Right lobe of liver (tissue), 6 donors: Measurements from ENCODE around the gene MAIP1. TPM values are rescaled to one million over a fixed set of nuclear protein-coding genes. Genes with fewer than 3 reads are reported as not detected.
"Not testable (repeated sequence)": the region's sequence is repeated elsewhere in the genome, so short reads cannot be mapped to it uniquely, and the experiment has no call there.

ENCODE experiments used
- ATAC-seq, 4 donors: fragments of 200-7000 bp; cut with Tn5 transposase; one replicate each; pipeline ENCODE4 v1.9.1; 2020; ENCODE audit warnings: mild to moderate bottlenecking in 4 of 4, moderate library complexity in 4 of 4
- DNase-seq, 3 donors: peaks; one replicate each; pipeline ENCODE4 v3.0.0-alpha.2; 2020
- H3K27ac ChIP-seq, 3 donors: fragments of 200-600 bp; one replicate each; pipeline ENCODE4 v1.8.0; 2022
- H3K27me3 ChIP-seq, 2 donors: fragments of 200-600 bp; one replicate each; pipeline ENCODE4 v1.8.0; 2022
- H3K36me3 ChIP-seq, 4 donors: fragments of 200-600 bp; sonication (generic) in 1 of 4; one replicate each; pipeline versions ENCODE4 v1.5.1 to v1.8.0; 2017 to 2022; ENCODE audit warnings: control low read depth in 1 of 4
- H3K4me1 ChIP-seq, 4 donors: fragments of 200-600 bp; sonication (generic) in 1 of 4; one replicate each; pipeline versions ENCODE4 v1.5.1 to v1.8.0; 2017 to 2022; ENCODE audit warnings: control low read depth in 1 of 4
- H3K4me3 ChIP-seq, 3 donors: fragments of 200-600 bp; one replicate each; pipeline ENCODE4 v1.8.0; 2022
- H3K9me3 ChIP-seq, 4 donors: fragments of 200-600 bp; sonication (generic) in 1 of 4; one replicate each; pipeline versions ENCODE4 v1.5.1 to v1.8.0; 2017 to 2022; ENCODE audit warnings: control low read depth in 1 of 4
- POLR2A ChIP-seq: fragments of 450-650 bp; IDR thresholded peaks from one replicate; pipeline ENCODE4 v1.6.1; 2017; ENCODE audit warnings: antibody characterized with exemption, mild to moderate bottlenecking
- WGBS: methylation state at CpG from one replicate; pipeline ENCODE4 v1.1.6; 2018; ENCODE audit warnings: low coverage, low lambda C conversion rate; ENCODE audit not compliant: insufficient coverage; ENCODE audit errors: missing lambda C conversion rate; 5-methylcytosine and 5-hydroxymethylcytosine counted together
- intact Hi-C, 2 donors: fragments of 100-400 bp; cut with DNase I; formaldehyde crosslinking; loops; one replicate each; pipeline versions ENCODE4 v1.11.2 to v1.14.1; 2022
- total RNA-seq, 6 experiments: library from RNA; depleted of rRNA in 2 of 6; stranded (reverse); fragments of >200 nt in 2 of 6; fragmentation: NEBNext Ultra II Directional in 3 of 6; extraction: Animal tissue kit (Norgen Biotek cat#: 25700) in 3 of 6; gene quantifications; one replicate each; pipeline versions ENCODE4 v1.1.0 to v1.2.4, GENCODE V29; 2016 to 2023
- TF ChIP-seq, protein P1 (sequence below), 4 donors: fragments of 200-600 bp in 3 of 4; fragments of 450-650 bp in 1 of 4; IDR thresholded peaks; one replicate each; pipeline versions ENCODE4 v1.5.1 to v1.8.0; 2016 to 2022; ENCODE audit warnings: antibody characterized with exemption in 4 of 4, mild to moderate bottlenecking in 2 of 4
- donor health status: DM: no; HTN: yes; CAD: no.
- donor health status: DM: no; HTN: no; CAD: no.
- donor health status: DM: no; HTN: no; CAD: no.
- donor health status: DM: no; HTN: yes; CAD: no.
- donor health status: DM: no; HTN: yes; CAD: no.

Gene MAIP1
- total RNA-seq, 6 experiments from 2014 or later = 23.4 to 39.7 (median 30.7) TPM

DNA sequence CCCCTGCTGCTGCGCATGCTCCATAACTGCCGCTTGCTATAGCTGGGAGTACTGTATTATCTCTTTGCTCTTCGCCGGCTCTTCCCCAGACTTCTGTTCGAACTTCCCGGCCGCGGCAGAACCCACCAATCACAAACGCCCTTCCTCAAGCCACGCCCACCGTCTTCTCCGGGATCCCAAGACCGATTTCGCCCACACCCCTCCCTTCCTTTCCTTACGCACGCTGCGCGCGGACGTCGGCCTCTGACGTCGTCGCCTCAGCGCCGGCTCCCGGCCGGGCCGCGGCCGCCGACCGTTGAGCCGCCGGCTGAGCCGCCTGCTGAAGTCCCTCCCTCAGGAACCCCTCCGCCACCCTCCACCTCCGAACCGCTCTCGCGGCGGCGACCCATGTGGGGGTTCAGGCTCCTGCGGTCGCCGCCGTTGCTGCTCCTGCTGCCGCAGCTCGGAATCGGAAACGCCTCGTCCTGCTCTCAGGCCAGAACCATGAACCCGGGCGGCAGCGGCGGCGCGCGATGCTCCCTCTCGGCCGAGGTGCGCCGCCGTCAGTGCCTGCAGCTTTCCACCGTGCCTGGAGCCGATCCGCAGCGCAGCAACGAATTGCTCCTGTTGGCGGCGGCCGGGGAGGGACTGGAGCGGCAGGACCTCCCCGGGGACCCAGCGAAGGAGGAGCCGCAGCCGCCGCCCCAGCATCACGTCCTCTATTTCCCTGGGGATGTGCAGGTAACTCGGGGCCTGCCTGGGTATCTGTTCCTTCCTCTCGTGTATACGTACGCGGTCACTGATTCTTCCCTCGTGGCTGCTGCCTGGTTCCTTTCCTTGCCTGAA, 44.1 kb upstream of the MAIP1 start, which contains the start of gene C2orf69:
Gene C2orf69 (plus strand): TSS at position 242 of the 825 bp plus-strand sequence. CDS start 146 bp downstream, at position 388.
- intact Hi-C loops = no loop called here
- Histone ChIP-seq H3K36me3 (no peaks in the 10 kb centered on the region), H3K27me3 (no peaks in the 10 kb centered on the region), H3K9me3 (no peaks in the 10 kb centered on the region), H3K4me3 (peak within 1 kb of the TSS; percentile 74 to 81 (median 79)), H3K27ac (peak within 1 kb of the TSS; percentile 82 to 94 (median 93)), H3K4me1 (peaks cover 0 to 13% (median 3%) of the 10 kb centered on the region in 4 donors)
- DNase-seq (peak; percentile 96), ATAC-seq (peak; percentile 97 to 98 (median 98))
- peak; percentile 84 for TF ChIP-seq POLR2A
- TF ChIP-seq, protein P1, sequence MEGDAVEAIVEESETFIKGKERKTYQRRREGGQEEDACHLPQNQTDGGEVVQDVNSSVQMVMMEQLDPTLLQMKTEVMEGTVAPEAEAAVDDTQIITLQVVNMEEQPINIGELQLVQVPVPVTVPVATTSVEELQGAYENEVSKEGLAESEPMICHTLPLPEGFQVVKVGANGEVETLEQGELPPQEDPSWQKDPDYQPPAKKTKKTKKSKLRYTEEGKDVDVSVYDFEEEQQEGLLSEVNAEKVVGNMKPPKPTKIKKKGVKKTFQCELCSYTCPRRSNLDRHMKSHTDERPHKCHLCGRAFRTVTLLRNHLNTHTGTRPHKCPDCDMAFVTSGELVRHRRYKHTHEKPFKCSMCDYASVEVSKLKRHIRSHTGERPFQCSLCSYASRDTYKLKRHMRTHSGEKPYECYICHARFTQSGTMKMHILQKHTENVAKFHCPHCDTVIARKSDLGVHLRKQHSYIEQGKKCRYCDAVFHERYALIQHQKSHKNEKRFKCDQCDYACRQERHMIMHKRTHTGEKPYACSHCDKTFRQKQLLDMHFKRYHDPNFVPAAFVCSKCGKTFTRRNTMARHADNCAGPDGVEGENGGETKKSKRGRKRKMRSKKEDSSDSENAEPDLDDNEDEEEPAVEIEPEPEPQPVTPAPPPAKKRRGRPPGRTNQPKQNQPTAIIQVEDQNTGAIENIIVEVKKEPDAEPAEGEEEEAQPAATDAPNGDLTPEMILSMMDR (IDR thresholded peaks at IDR 0.05) = no peak
- under 1% methylated on average over 60 of the region's 85 CpGs for WGBS

DNA sequence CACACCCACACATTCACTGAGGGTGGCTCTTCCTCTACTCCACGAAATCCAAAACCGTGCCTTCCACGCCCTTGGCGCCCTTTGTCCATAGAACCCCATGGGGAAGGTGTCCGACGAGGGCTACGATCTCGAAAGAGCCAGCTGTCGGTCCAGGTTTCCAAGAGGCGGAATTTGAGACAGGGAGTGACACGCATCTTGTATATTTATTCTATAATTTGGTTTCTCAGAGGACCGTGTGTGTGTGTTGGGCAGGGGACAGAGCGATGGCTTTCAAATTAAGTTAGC, 43.6 kb upstream of the MAIP1 start:
- ATAC-seq (no peak), DNase-seq (no peak)
- Histone ChIP-seq H3K4me1 (peaks cover 0 to 13% (median 3%) of the 10 kb centered on the region in 4 donors), H3K4me3 (peak overlapping the region; percentile 74 to 81 (median 79)), H3K36me3 (no peaks in the 10 kb centered on the region), H3K9me3 (no peaks in the 10 kb centered on the region), H3K27ac (peak overlapping the region; percentile 82 to 94 (median 93)), H3K27me3 (no peaks in the 10 kb centered on the region)
- intact Hi-C loops = no loop called here
- TF ChIP-seq, protein P1 (IDR thresholded peaks at IDR 0.05) = no peak
- TF ChIP-seq POLR2A = no peak
- under 1% methylated on average over 13 of the region's 13 CpGs for WGBS

DNA sequence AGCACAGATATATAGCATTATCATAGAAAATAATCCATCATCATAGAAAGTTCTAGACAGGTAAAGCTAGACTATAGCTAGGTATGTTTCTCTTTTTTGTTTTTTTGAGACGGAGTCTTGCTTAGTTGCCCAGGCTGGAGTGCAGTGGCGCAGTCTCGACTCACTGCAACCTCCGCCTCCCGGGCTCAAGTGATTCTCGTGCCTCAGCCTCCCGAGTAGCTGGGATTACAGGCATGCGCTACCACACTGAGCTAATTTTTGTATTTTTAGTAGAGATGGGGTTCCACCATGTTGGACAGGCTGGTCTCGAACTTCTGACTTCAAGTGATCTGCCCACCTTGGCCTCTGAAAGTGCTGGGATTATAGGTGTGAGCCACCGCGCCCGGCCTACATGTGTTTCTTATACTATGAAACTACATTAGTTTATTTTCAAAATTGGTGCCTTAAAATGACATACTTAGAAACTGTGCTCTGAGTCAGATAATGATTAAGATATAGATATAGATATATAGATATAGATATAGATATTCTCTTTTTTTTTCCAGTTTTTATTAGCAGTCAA, 42.7 kb upstream of the MAIP1 start:
- ATAC-seq, H3K27ac ChIP-seq, H3K36me3 ChIP-seq, intact Hi-C loops, H3K27me3 ChIP-seq, H3K9me3 ChIP-seq, DNase-seq: not testable (repeated sequence)
- H3K4me1 ChIP-seq = peaks cover 0 to 13% (median 3%) of the 10 kb centered on the region in 4 donors
- WGBS = 85% methylated on average over 8 of the region's 12 CpGs
- peak overlapping the region in 2 of 3 donors; percentile 79 to 81 for H3K4me3 ChIP-seq

DNA sequence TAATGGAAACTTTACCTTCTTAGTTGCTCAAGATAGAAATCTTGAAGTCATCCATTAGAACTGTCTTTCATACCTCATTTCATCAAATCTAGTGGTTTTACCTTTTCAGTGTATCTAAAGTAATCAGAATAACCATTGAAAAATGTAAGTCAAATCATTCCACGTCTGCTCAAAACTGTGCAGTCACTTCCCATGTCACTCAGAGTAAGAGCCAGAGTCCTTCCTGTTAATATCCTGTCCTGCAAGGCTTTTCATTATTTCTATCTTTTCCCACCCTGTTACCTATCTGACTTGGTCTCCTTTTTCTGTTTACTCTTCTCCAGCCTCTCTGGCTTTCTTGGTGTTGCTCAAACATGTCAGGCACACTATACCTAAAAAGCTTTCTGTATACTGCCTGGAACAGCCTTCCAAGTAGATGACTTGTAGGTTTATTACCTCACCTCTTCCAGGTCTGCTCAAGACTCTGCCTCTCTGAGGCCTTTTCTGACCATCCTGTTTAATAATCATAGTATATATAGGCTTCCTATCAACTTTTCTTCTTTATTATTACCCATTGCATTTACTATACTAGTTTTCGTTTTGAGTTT, 40.9 kb upstream of the MAIP1 start:
- H3K27ac ChIP-seq = no peak overlapping the region
- intact Hi-C loops = no loop called here
- 72% methylated on average over 2 of the region's 2 CpGs for WGBS
- H3K4me1 ChIP-seq = peaks cover 0 to 13% (median 3%) of the 10 kb centered on the region in 4 donors
- H3K4me3 ChIP-seq = no peak overlapping the region
- ATAC-seq (no peak), DNase-seq (no peak)
- H3K9me3 ChIP-seq = no peaks in the 10 kb centered on the region
- no peaks in the 10 kb centered on the region for H3K36me3 ChIP-seq
- no peaks in the 10 kb centered on the region for H3K27me3 ChIP-seq
- TF ChIP-seq, protein P1 (IDR thresholded peaks at IDR 0.05) = no peak

DNA sequence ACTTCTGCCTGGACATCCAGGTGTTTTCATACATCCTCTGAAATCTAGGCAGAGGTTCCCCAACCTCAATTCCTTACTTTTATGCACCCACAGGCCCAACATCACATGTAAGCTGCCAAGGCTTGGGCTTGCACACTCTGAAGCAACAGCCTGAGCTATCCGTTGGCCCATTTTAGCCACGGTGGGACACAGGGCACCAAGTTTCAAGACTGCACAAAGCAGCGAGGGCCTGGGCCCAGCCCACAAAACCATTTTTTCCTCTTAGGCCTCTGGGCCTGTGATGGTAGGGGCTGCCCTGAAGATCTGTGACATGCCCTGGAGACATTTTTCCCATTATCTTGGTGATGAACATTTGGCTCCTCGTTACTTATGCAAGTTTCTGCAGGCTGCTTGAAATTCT, 38.4 kb upstream of the MAIP1 start:
- no peak overlapping the region for H3K27ac ChIP-seq
- 95% methylated on average over 4 of the region's 4 CpGs for WGBS
- ATAC-seq (no peak), DNase-seq (no peak)
- intact Hi-C loops = no loop called here
- H3K36me3 ChIP-seq = no peaks in the 10 kb centered on the region
- no peaks in the 10 kb centered on the region for H3K27me3 ChIP-seq
- TF ChIP-seq, protein P1 (IDR thresholded peaks at IDR 0.05) = no peak
- no peak for TF ChIP-seq POLR2A
- H3K4me3 ChIP-seq = no peak overlapping the region
- peaks cover 0 to 8% (median 3%) of the 10 kb centered on the region in 4 donors for H3K4me1 ChIP-seq
- no peaks in the 10 kb centered on the region for H3K9me3 ChIP-seq
